Small intestine (tissue), 7 donors: Measurements from ENCODE around the gene ATF7. TPM values are rescaled to one million over a fixed set of nuclear protein-coding genes. Genes with fewer than 3 reads are reported as not detected.
A peak's percentile ranks its signal among the peaks of the same experiment; 100 is the strongest.

ENCODE experiments used
- DNase-seq, 2 donors: peaks; one replicate each; pipeline versions ENCODE4 v3.0.0 to v3.0.0-alpha.2; 2013
- FAIRE-seq: peaks from 2 replicates; lab custom pipeline; 2012; peaks lifted over from hg19 to GRCh38; lab: Jason Lieb, UNC
- H3K27ac ChIP-seq, 3 donors: one replicate each; pipeline ENCODE4 v1.5.1; 2013; ENCODE audit warnings: low read length in 2 of 3, mild to moderate bottlenecking in 2 of 3, control low read depth in 1 of 3, inconsistent platforms in 1 of 3, low read depth in 1 of 3, moderate library complexity in 1 of 3
- H3K27me3 ChIP-seq, 3 donors: one replicate each; pipeline ENCODE4 v1.6.1; 2013; ENCODE audit warnings: low read length in 3 of 3, inconsistent platforms in 1 of 3; ENCODE audit not compliant: control insufficient read depth in 3 of 3, insufficient read depth in 3 of 3
- H3K36me3 ChIP-seq, 3 donors: one replicate each; pipeline ENCODE4 v1.6.1; 2013; ENCODE audit warnings: low read length in 3 of 3, inconsistent platforms in 1 of 3, low read depth in 1 of 3, mild to moderate bottlenecking in 1 of 3, moderate library complexity in 1 of 3; ENCODE audit not compliant: control insufficient read depth in 3 of 3, insufficient read depth in 2 of 3
- H3K4me1 ChIP-seq, 3 donors: one replicate each; pipeline ENCODE4 v1.6.1; 2013; ENCODE audit warnings: low read length in 2 of 3, inconsistent platforms in 1 of 3, low read depth in 1 of 3, mild to moderate bottlenecking in 1 of 3, moderate library complexity in 1 of 3; ENCODE audit not compliant: control insufficient read depth in 3 of 3, insufficient read depth in 2 of 3
- H3K4me3 ChIP-seq, 3 donors: one replicate each; pipeline ENCODE4 v1.5.1; 2013; ENCODE audit warnings: low read length in 3 of 3, control low read depth in 1 of 3, inconsistent platforms in 1 of 3, low read depth in 1 of 3, mild to moderate bottlenecking in 1 of 3, moderate library complexity in 1 of 3
- H3K9me3 ChIP-seq, 2 donors: one replicate each; pipeline ENCODE4 v1.6.1; 2013; ENCODE audit warnings: low read depth in 1 of 2, low read length in 1 of 2; ENCODE audit not compliant: control insufficient read depth in 2 of 2, insufficient read depth in 1 of 2
- WGBS, 3 donors: extraction: QIAGEN DNeasy Blood & Tissue Kit; methylation state at CpG; one replicate each; pipeline ENCODE4 v1.1.7; 2013; 5-methylcytosine and 5-hydroxymethylcytosine counted together
- polyA plus RNA-seq, 4 donors: library from polyadenylated mRNA; stranded (reverse) in 3 of 4; unstranded in 1 of 4; fragments of 200-250 nt in 3 of 4; fragments of 120-200 nt in 1 of 4; gene quantifications; one replicate each; pipeline versions ENCODE4 v1.2.1 to v1.2.3, GENCODE V29; 2013
- donor health status: healthy with polysubstance abuse.
- donor health status: control.
- donor health status: control.
- donor health status: Bipolar disorder and iron deficiency.
- donor health status: healthy.

Gene ATF7
- polyA plus RNA-seq, 4 donors: 8.6 to 32.9 (median 14.5) TPM

GRCh38 chr12:53579545-53579955, 46.6 kb downstream of the ATF7 start:
- no peaks in the 10 kb centered on the region for H3K27me3 ChIP-seq
- FAIRE-seq (no peak), DNase-seq (no peak)
- no peak overlapping the region for H3K4me3 ChIP-seq
- H3K36me3 ChIP-seq: peaks cover 2 to 24% (median 4%) of the 10 kb centered on the region in 3 donors
- peaks cover 0 to 5% (median 3%) of the 10 kb centered on the region in 3 donors for H3K4me1 ChIP-seq
- peaks cover 0 to 6% of the 10 kb centered on the region in 2 donors for H3K9me3 ChIP-seq
- H3K27ac ChIP-seq: no peak overlapping the region
- WGBS, 3 donors: 79 to 85% (median 81%) methylated on average over 4 to 5 of the region's 5 CpGs

- H3K4me1 ChIP-seq: peaks cover 0 to 5% (median 3%) of the 10 kb centered on the region in 3 donors
- peaks cover 2 to 25% (median 4%) of the 10 kb centered on the region in 3 donors for H3K36me3 ChIP-seq
- H3K27ac ChIP-seq: no peak overlapping the region
- no peak for FAIRE-seq
- DNase-seq: no peak
- 88 to 94% (median 93%) methylated on average over 5 of the region's 5 CpGs for WGBS, 3 donors
- peaks cover 0 to 3% of the 10 kb centered on the region in 2 donors for H3K9me3 ChIP-seq
- no peak overlapping the region for H3K4me3 ChIP-seq
- H3K27me3 ChIP-seq: no peaks in the 10 kb centered on the region
Measured at GRCh38 chr12:53578783-53579182, 47.4 kb downstream of the ATF7 start.

- Histone ChIP-seq H3K36me3 (peaks cover 2 to 23% (median 4%) of the 10 kb centered on the region in 3 donors), H3K9me3 (no peaks in the 10 kb centered on the region), H3K4me3 (no peak overlapping the region), H3K27me3 (no peaks in the 10 kb centered on the region), H3K27ac (no peak overlapping the region), H3K4me1 (peaks cover 0 to 5% (median 3%) of the 10 kb centered on the region in 3 donors)
- 84 to 92% (median 87%) methylated on average over 4 of the region's 4 CpGs for WGBS, 3 donors
- FAIRE-seq: no peak
- DNase-seq: no peak
Measured at GRCh38 chr12:53577941-53578352, 48.2 kb downstream of the ATF7 start.

GRCh38 chr12:53575502-53576249, 50.5 kb downstream of the ATF7 start:
- no peaks in the 10 kb centered on the region for H3K27me3 ChIP-seq
- FAIRE-seq (no peak), DNase-seq (peak in 1 of 2 donors; percentile 69)
- no peak overlapping the region for H3K4me3 ChIP-seq
- no peak overlapping the region for H3K27ac ChIP-seq
- H3K4me1 ChIP-seq: peaks cover 0 to 5% (median 3%) of the 10 kb centered on the region in 3 donors
- WGBS, 3 donors: 76 to 80% (median 80%) methylated on average over 3 of the region's 3 CpGs
- peaks cover 2 to 20% (median 4%) of the 10 kb centered on the region in 3 donors for H3K36me3 ChIP-seq
- no peaks in the 10 kb centered on the region for H3K9me3 ChIP-seq

- WGBS, 3 donors: 76 to 88% (median 83%) methylated on average over 8 of the region's 8 CpGs
- DNase-seq (no peak), FAIRE-seq (no peak)
- Histone ChIP-seq H3K4me3 (no peak overlapping the region), H3K36me3 (peaks cover 2 to 8% (median 4%) of the 10 kb centered on the region in 3 donors), H3K9me3 (no peaks in the 10 kb centered on the region), H3K27me3 (no peaks in the 10 kb centered on the region), H3K27ac (no peak overlapping the region), H3K4me1 (peaks cover 0 to 7% (median 5%) of the 10 kb centered on the region in 3 donors)
Measured at GRCh38 chr12:53572134-53572758, 53.9 kb downstream of the ATF7 start.

GRCh38 chr12:53571295-53571694, 54.9 kb downstream of the ATF7 start:
- no peak overlapping the region for H3K4me3 ChIP-seq
- FAIRE-seq (no peak), DNase-seq (no peak)
- H3K4me1 ChIP-seq: peaks cover 0 to 6% (median 5%) of the 10 kb centered on the region in 3 donors
- H3K27me3 ChIP-seq: no peaks in the 10 kb centered on the region
- WGBS, 3 donors: 86 to 90% (median 87%) methylated on average over 2 of the region's 2 CpGs
- H3K9me3 ChIP-seq: no peaks in the 10 kb centered on the region
- no peak overlapping the region for H3K27ac ChIP-seq
- H3K36me3 ChIP-seq: peaks cover under 1 to 3% (median under 1%) of the 10 kb centered on the region in 3 donors

- 71 to 97% (median 91%) methylated on average over 2 of the region's 2 CpGs for WGBS, 3 donors
- Histone ChIP-seq H3K27me3 (no peaks in the 10 kb centered on the region), H3K9me3 (no peaks in the 10 kb centered on the region), H3K4me1 (peaks cover 0 to 10% (median 0%) of the 10 kb centered on the region in 3 donors), H3K4me3 (no peak overlapping the region), H3K36me3 (no peaks in the 10 kb centered on the region), H3K27ac (peak overlapping the region in 1 of 3 donors; percentile 19)
- FAIRE-seq (no peak), DNase-seq (no peak)
Measured at GRCh38 chr12:53568809-53569557, 57.2 kb downstream of the ATF7 start.
